Loucy (cell line): ENCODE data around the gene ARID1B.

Experiments
- H2AFZ ChIP-seq: fragments of 200-600 bp; sonication (generic); 2 replicates; pipeline ENCODE4 v1.6.0; 2016; ENCODE audit warnings: antibody characterized with exemption, mild to moderate bottlenecking, low read length, moderate library complexity
- H3F3A ChIP-seq: fragments of 200-600 bp; 2 replicates; pipeline ENCODE4 v1.6.0; 2016; ENCODE audit warnings: antibody characterized with exemption, low read depth, mild to moderate bottlenecking
- H3K27me3 ChIP-seq: fragments of 200-600 bp; sonication (generic); 2 replicates; pipeline ENCODE4 v1.6.1; 2014; ENCODE audit warnings: low read length, mild to moderate bottlenecking; ENCODE audit not compliant: insufficient read depth, poor library complexity, severe bottlenecking
- H3K36me3 ChIP-seq: fragments of 200-600 bp; sonication (generic); 2 replicates; pipeline ENCODE4 v1.6.1; 2016; ENCODE audit warnings: low read length; ENCODE audit not compliant: insufficient read depth
- H3K4me1 ChIP-seq: fragments of 200-600 bp; sonication (generic); 2 replicates; pipeline ENCODE4 v1.5.1; 2014; ENCODE audit warnings: low read length, mild to moderate bottlenecking; ENCODE audit not compliant: insufficient read depth, poor library complexity, severe bottlenecking
- H3K4me2 ChIP-seq: fragments of 200-600 bp; sonication (generic); 2 replicates; pipeline ENCODE4 v1.6.0; 2014; ENCODE audit warnings: antibody characterized with exemption, low read length, low read depth, mild to moderate bottlenecking; ENCODE audit not compliant: poor library complexity, severe bottlenecking
- H3K4me3 ChIP-seq: fragments of 200-600 bp; sonication (generic); 2 replicates; pipeline ENCODE4 v1.5.1; 2014; ENCODE audit warnings: low read length, mild to moderate bottlenecking, mixed read lengths; ENCODE audit not compliant: poor library complexity, severe bottlenecking
- H3K79me2 ChIP-seq: fragments of 200-600 bp; sonication (generic); 2 replicates; pipeline ENCODE4 v1.6.1; 2014; ENCODE audit warnings: low read length; ENCODE audit not compliant: insufficient read depth
- H3K9ac ChIP-seq: fragments of 200-600 bp; sonication (generic); 2 replicates; pipeline ENCODE4 v1.6.0; 2014; ENCODE audit warnings: mild to moderate bottlenecking, low read depth, low read length, moderate library complexity; ENCODE audit not compliant: poor library complexity, severe bottlenecking
- H3K9me2 ChIP-seq: fragments of 200-600 bp; sonication (generic); replicated peaks from 2 replicates; pipeline ENCODE4 v1.6.1; 2016; ENCODE audit warnings: low read depth, low read length, mixed read lengths
- H3K9me3 ChIP-seq: fragments of 200-600 bp; sonication (generic); 2 replicates; pipeline ENCODE4 v1.6.1; 2014; ENCODE audit warnings: mild to moderate bottlenecking, antibody characterized with exemption, low read length, low read depth; ENCODE audit not compliant: insufficient read depth
- H4K20me1 ChIP-seq: fragments of 200-600 bp; sonication (generic); 2 replicates; pipeline ENCODE4 v1.6.0; 2014; ENCODE audit warnings: antibody characterized with exemption, low read length, mild to moderate bottlenecking; ENCODE audit not compliant: insufficient read depth, poor library complexity, severe bottlenecking
- EZH2phosphoT487 ChIP-seq: fragments of 200-600 bp; IDR thresholded peaks from 2 replicates; pipeline ENCODE4 v1.6.1; 2018; ENCODE audit warnings: antibody characterized with exemption, mild to moderate bottlenecking, moderate library complexity, borderline replicate concordance
- TF ChIP-seq, protein P1 (sequence below): fragments of 200-600 bp; sonication (generic); conservative IDR thresholded peaks from 2 replicates; pipeline ENCODE4 v1.5.1; 2014; ENCODE audit warnings: mild to moderate bottlenecking, antibody characterized with exemption, low read length

Gene ARID1B

DNA sequence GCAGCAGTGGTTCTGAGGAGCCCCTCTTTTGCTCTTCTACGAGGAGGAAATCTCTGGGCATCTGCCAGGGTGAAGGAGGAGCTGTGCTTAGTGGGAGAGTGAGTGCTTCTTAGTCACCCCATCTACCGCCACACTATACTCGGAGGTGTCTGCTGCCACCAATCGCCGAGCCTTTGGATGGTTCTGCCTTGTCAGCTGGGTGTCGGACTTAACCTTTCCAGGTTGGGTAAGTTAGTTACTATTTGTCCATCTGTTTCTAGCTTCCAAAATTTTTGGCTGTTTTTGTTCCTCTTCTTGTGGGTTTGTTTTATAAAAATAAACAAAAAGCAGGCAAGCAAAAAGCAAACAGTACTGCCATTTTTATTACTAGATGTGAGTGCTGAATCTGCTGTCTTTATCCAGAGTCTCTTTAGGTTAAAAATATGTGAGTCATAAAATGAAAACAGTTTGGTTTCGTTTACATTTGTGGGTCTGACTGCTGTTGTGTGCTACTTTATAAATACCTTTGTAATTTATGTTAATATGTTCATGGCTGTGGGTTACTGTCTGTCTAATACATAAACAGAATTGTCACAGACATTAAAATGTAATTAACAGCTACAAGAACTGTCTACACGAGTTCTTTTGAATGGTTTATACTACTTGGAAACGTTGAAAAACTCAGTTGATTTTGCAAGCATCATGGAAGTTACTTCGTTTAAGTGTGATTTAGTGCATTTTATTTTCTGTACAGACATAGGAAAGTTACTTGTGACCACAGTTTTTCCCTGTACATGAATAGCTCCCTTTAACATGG lies 89.2 kb downstream of the ARID1B start:
- no peak overlapping the region for H3K4me2 ChIP-seq
- no peaks in the 10 kb centered on the region for H3K4me1 ChIP-seq
- no peaks in the 10 kb centered on the region for H3F3A ChIP-seq
- no peaks in the 10 kb centered on the region for H3K9me2 ChIP-seq
- peaks cover 4% of the 10 kb centered on the region; the same call in 1 of the 2 replicates for H3K36me3 ChIP-seq
- peaks cover 100% of the 10 kb centered on the region for H3K79me2 ChIP-seq
- H4K20me1 ChIP-seq = peaks cover 90% of the 10 kb centered on the region
- H3K9me3 ChIP-seq = no peaks in the 10 kb centered on the region
- no peak overlapping the region for H2AFZ ChIP-seq
- H3K9ac ChIP-seq = no peak overlapping the region
- H3K4me3 ChIP-seq = no peak overlapping the region
- TF ChIP-seq EZH2phosphoT487 = no peak
- TF ChIP-seq, protein P1, sequence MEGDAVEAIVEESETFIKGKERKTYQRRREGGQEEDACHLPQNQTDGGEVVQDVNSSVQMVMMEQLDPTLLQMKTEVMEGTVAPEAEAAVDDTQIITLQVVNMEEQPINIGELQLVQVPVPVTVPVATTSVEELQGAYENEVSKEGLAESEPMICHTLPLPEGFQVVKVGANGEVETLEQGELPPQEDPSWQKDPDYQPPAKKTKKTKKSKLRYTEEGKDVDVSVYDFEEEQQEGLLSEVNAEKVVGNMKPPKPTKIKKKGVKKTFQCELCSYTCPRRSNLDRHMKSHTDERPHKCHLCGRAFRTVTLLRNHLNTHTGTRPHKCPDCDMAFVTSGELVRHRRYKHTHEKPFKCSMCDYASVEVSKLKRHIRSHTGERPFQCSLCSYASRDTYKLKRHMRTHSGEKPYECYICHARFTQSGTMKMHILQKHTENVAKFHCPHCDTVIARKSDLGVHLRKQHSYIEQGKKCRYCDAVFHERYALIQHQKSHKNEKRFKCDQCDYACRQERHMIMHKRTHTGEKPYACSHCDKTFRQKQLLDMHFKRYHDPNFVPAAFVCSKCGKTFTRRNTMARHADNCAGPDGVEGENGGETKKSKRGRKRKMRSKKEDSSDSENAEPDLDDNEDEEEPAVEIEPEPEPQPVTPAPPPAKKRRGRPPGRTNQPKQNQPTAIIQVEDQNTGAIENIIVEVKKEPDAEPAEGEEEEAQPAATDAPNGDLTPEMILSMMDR = no peak
- no peaks in the 10 kb centered on the region for H3K27me3 ChIP-seq

DNA sequence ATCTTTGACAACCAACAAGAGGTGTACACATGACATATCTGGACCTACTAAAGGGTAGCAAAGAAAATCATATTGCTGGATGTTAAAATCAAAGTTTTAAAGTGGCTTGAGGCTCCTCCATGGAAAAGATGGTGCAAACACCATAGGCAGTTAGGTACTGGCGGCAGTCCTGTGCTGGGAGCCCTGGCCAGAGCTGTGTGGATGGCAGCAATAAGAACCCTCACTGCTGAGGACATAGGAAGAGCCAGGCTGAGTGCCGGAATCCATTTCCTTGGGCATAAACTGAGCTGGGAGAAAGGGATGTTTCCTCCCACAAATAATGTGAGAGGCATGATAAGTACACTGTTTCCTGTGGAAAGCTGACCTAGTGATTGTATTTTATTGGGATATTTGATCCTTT lies 89.9 kb downstream of the ARID1B start:
- peaks cover 4% of the 10 kb centered on the region; the same call in 1 of the 2 replicates for H3K36me3 ChIP-seq

DNA sequence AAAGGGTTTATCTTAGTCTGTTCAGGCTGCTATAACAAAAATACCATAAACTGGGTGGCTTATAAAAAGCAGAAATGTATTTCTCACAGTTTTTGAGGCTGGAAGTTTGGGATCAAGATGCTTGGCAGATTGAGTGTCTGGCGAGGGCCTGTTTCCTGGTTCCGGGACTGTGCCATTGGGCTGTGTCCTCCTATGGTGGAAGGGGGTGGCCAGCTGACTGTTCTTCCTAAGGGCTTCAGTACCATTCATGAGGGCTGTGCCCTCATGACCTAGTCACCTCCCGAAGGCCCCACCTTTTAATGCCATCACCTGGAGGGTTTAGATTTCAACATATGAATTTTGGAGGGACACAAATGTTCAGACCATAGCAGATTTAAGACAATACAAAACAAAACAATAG lies 91.2 kb downstream of the ARID1B start:
- H3K9me3 ChIP-seq = no peaks in the 10 kb centered on the region

More for the DNA sequence above, 89.9 kb downstream of the ARID1B start:
- H3K9me2 ChIP-seq = no peaks in the 10 kb centered on the region
- H3K79me2 ChIP-seq = peaks cover 100% of the 10 kb centered on the region
- no peaks in the 10 kb centered on the region for H3K27me3 ChIP-seq
- no peaks in the 10 kb centered on the region for H3K9me3 ChIP-seq
- no peaks in the 10 kb centered on the region for H3F3A ChIP-seq
- peaks cover 90% of the 10 kb centered on the region for H4K20me1 ChIP-seq
- no peak overlapping the region for H3K9ac ChIP-seq
- no peak overlapping the region for H3K4me2 ChIP-seq
- no peak overlapping the region for H2AFZ ChIP-seq
- TF ChIP-seq, protein P1 = no peak
- no peak for TF ChIP-seq EZH2phosphoT487
- H3K4me3 ChIP-seq = no peak overlapping the region
- no peaks in the 10 kb centered on the region for H3K4me1 ChIP-seq

More for the DNA sequence above, 91.2 kb downstream of the ARID1B start:
- Histone ChIP-seq H3K4me3 (no peak overlapping the region), H2AFZ (no peak overlapping the region), H3K4me2 (no peak overlapping the region), H3K36me3 (peaks cover 6% of the 10 kb centered on the region; the same call in 1 of the 2 replicates), H3K9me2 (no peaks in the 10 kb centered on the region), H3K4me1 (no peaks in the 10 kb centered on the region), H3K9ac (no peak overlapping the region), H3K27me3 (no peaks in the 10 kb centered on the region), H4K20me1 (peaks cover 87% of the 10 kb centered on the region), H3K79me2 (peaks cover 100% of the 10 kb centered on the region), H3F3A (no peaks in the 10 kb centered on the region)
- TF ChIP-seq, protein P1 = no peak
- no peak for TF ChIP-seq EZH2phosphoT487
